PFSK-1 (cell line): ENCODE measurements around the gene EIF6.

Experiments used
- FOXP2 ChIP-seq: optimal IDR thresholded peaks from 2 replicates; pipeline ENCODE3; 2011; ENCODE audit warnings: borderline replicate concordance, control low read depth, inconsistent platforms; ENCODE audit not compliant: insufficient read depth; ENCODE audit errors: extremely low read length, extremely low read depth
- POLR2AphosphoS5 ChIP-seq: IDR thresholded peaks from 2 replicates; pipeline ENCODE4 v1.6.1; 2012; ENCODE audit warnings: low read depth, mild to moderate bottlenecking, control low read depth, low read length, moderate library complexity
- REST ChIP-seq, 2 experiments: IDR thresholded peaks; 2 replicates each; pipeline versions ENCODE4 v1.6.1 to v1.8.0; 2011 to 2012; ENCODE audit warnings: low read depth in 2 of 2, low read length in 2 of 2, control low read depth in 1 of 2, inconsistent platforms in 1 of 2, mild to moderate bottlenecking in 1 of 2, moderate library complexity in 1 of 2; ENCODE audit not compliant: insufficient read depth in 1 of 2
- SIN3A ChIP-seq: IDR thresholded peaks from 2 replicates; pipeline ENCODE4 v1.6.1; 2012; ENCODE audit warnings: mild to moderate bottlenecking, low read length, moderate library complexity, borderline replicate concordance; ENCODE audit not compliant: insufficient read depth
- TAF1 ChIP-seq: IDR thresholded peaks from 2 replicates; pipeline ENCODE4 v1.6.1; 2012; ENCODE audit warnings: low read length, control low read depth, borderline replicate concordance; ENCODE audit not compliant: insufficient read depth

EIF6 gene

GRCh38 chr20:35273449-35274171, 11.0 kb downstream of the EIF6 start:
- TF ChIP-seq POLR2AphosphoS5: no peak
- no peak for TF ChIP-seq SIN3A
- no peak for TF ChIP-seq REST (IDR thresholded peaks at IDR 0.05; ENCODE audit: insufficient read depth in 1 of 2, low read depth in 2 of 2, low read length in 2 of 2)
- no peak for TF ChIP-seq TAF1
- no peak for TF ChIP-seq FOXP2

GRCh38 chr20:35271904-35272303, 12.7 kb downstream of the EIF6 start:
- TF ChIP-seq FOXP2 (no peak), POLR2AphosphoS5 (no peak), REST (IDR thresholded peaks at IDR 0.05; ENCODE audit: insufficient read depth in 1 of 2, low read depth in 2 of 2, low read length in 2 of 2) (no peak), TAF1 (no peak), SIN3A (no peak)

GRCh38 chr20:35271073-35271882, 13.3 kb downstream of the EIF6 start:
- TF ChIP-seq SIN3A (no peak), TAF1 (no peak), REST (IDR thresholded peaks at IDR 0.05; ENCODE audit: insufficient read depth in 1 of 2, low read depth in 2 of 2, low read length in 2 of 2) (no peak), FOXP2 (no peak), POLR2AphosphoS5 (no peak)

- TF ChIP-seq REST (IDR thresholded peaks at IDR 0.05; ENCODE audit: insufficient read depth in 1 of 2, low read depth in 2 of 2, low read length in 2 of 2): no peak
- TF ChIP-seq SIN3A: no peak
- no peak for TF ChIP-seq POLR2AphosphoS5
- no peak for TF ChIP-seq TAF1
- no peak for TF ChIP-seq FOXP2
Observed at GRCh38 chr20:35270021-35270902, 14.3 kb downstream of the EIF6 start.
